ENCODE measurements around the gene STAT5B.
A peak's percentile ranks its signal among the peaks of the same experiment; 100 is the strongest.
"Not testable (repeated sequence)": the region's sequence is repeated elsewhere in the genome, so short reads cannot be mapped to it uniquely, and the experiment has no call there.

STAT5B gene

GRCh38 chr17:42276359-42276608 lies at the start of gene STAT5B:
TSS of gene STAT5B (minus strand) at chr17:42276391. CDS start at chr17:42232127, 44,264 bp downstream.
- no peak for DNase-seq

DNA sequence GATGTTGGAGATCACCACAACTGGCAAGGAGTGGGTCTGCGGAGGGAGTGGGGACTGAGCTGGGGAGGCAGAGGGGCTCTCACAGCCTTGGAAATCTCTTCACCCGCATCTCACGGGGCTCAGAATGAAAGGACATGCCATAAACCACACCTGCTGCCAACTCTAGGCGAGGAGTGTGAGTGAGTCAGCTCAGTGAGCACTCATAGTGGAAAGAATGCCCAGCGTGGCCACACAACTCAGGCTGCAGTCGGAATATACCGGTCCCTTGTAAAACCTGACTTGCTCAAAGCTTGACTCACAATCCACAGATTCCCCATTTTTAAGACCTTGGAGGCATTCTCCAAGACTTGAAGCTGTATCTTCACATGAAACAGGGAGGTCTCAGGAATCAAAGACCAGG lies 48.8 kb upstream of the STAT5B start:
- DNase-seq: no peak

DNA sequence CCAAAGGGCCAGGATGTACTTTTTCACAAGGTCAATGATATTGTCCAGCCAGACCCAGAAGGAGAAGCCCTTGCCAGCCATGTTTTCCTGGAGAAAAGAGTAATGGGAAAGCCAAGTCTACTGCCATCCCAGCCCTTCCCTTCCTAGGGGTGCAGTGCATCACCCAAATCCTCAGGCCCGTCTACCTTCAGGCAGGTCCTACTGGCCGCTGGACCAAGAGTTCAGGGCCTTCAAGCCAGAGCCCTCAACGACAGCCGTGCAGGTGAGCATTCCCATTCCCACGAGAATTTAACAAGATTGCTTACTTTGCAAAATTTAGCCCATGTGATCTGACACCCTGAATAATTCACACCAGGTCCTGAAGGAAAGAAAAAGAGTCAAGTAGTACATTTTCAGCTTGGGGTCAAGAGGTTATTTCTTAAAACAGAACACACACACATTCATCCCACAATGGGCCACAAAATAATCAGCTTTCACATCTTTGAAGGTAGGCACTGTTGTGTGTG lies 47.1 kb upstream of the STAT5B start:
- DNase-seq: no peak

DNA sequence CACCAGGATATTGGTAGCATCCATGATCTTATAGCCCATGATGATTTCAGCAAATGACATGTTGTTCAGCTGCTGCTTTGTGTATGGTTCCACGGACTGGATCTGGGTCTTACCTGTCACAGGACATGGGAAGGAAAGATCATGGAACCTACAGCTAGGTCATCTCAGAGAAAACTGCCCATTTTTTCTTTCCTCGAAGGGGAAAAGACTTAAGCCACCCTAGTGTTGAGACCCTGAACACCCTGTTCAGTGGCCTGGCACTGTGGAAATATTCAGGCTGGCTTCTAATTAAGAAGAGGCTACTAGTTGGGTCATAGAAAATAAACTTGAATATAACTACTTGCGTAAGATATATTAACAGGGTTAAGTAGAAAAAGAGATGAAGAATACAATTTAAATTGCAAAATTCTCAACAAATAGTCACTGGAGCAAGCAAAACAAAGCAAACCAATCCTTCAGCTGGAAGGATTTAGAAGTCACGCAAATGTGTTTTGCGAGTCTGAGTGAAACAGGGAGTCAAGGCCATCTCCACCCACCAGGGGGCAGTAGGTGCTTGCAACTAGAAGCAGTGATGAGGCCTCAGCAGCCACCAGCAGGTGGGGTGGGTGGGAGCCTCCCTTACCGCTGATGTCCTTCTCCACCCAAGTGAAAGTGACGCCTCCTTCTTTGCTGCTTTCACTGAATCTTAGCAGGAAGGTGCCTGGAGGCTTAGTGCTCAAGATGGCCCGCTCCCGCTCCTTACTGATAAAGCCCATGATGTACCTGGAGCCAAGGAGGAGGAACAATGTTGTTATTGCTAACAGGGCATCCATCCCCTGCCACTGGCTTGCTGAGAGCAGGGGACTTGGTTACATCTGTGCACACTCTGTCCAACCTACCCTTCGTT lies 46.4 kb upstream of the STAT5B start:
- DNase-seq: peak; percentile 28

DNA sequence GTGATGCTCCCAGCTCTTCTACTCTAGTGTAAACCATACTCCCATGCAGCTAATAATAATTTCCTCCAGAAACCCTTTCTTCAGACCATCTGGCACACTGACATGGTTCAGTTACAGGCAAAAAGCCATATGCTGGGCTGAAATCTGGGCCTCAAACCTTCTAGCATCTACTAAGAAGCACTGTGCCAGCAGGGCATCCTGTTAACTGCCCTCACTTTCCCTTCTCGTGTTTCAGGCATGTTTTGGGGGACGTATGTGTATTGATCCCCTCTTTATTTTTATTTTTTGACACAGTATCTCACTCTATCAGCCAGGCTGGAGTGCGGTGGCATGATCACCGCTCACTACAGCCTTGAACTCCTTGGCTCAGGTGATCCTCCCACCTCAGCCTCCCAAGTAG lies 45.4 kb upstream of the STAT5B start:
- DNase-seq: no peak

DNA sequence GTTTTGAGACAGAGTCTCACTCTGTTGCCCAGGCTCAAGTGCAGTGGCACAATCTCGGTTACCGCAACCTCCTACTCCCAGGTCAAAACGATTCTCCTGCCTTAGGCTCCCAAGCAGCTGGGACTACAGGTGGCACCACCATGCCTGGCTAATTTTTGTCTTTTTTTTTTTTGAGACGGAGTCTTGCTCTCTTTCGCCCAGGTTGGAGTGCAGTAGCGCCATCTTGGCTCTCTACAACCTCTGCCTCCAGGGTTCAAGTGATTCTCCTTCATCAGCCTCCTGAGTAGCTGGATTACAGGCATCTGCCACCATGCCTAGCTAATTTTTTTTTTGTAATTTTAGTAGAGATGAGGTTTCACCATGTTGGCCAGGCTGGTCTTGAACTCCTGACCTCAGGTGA lies 41.8 kb upstream of the STAT5B start:
- DNase-seq: not testable (repeated sequence)

DNA sequence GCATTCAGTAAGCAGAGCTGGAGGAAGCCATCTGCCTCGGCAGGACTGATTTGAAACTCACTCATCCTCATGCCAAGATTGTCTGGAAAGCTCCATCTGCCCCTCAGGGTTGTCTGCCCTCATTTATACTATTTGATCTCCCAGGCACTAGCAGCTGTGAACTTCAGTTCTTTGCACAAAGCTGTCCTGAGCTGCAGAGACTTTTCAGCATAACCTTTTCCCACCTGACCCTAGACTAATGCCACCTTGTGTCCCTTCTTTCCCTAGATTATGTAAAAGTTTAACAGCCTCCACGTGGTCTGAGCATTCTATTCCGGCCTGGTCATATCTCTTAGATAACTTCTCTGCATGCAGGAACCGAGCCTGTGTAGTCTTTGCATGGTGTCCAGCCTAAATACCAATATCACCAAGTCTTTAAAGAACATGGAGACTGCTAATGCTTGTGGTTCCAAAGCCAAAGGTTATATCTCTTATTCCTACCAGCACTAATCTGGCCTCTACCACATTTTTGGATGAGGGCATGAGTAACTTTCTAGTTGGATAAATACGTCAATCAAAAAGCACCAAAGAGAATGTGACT lies 41.2 kb upstream of the STAT5B start:
- no peak for DNase-seq

GRCh38 chr17:42316755-42317154 lies 40.6 kb upstream of the STAT5B start:
- no peak for DNase-seq

GRCh38 chr17:42315402-42316156 lies 39.4 kb upstream of the STAT5B start:
- no peak for DNase-seq

DNA sequence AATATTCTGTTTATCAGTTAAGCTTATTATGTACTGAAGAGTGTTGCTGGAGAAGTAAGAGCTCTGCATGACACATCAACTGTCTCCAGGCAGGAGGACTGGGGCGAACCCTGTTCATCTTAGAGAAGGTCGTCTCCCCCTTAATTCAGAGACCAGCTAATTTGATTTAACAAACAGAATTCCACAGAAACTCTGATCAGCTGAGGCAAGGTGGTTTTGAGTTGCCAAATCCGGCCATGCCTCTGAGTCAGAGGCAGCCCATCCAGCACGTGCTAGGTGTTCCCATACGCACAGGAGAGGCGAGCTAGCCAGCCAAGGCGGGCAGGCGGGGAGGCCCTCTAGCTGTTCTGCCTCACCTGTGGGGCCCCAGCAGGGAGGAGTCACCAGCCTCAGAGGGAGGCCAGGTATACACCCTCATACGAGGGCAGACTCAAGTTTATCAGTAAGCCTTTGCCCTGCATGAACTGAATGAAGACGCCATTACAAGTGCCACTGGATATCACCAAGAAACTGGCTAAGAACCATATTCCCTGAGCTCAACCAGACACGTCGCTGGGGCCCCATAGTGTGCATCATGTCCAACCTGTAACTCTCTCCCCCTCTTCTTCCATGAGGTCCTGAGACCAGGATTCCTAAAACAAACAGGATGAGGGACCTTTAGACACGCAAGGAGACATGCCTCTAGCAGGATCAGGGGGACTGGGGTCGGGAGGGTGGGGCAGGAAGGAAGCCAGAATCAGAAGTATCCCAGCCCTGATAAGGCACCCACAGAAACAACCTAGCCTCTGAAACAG lies 37.8 kb upstream of the STAT5B start:
- DNase-seq: no peak

GRCh38 chr17:42313389-42313772 lies 37.2 kb upstream of the STAT5B start:
- DNase-seq: no peak

DNA sequence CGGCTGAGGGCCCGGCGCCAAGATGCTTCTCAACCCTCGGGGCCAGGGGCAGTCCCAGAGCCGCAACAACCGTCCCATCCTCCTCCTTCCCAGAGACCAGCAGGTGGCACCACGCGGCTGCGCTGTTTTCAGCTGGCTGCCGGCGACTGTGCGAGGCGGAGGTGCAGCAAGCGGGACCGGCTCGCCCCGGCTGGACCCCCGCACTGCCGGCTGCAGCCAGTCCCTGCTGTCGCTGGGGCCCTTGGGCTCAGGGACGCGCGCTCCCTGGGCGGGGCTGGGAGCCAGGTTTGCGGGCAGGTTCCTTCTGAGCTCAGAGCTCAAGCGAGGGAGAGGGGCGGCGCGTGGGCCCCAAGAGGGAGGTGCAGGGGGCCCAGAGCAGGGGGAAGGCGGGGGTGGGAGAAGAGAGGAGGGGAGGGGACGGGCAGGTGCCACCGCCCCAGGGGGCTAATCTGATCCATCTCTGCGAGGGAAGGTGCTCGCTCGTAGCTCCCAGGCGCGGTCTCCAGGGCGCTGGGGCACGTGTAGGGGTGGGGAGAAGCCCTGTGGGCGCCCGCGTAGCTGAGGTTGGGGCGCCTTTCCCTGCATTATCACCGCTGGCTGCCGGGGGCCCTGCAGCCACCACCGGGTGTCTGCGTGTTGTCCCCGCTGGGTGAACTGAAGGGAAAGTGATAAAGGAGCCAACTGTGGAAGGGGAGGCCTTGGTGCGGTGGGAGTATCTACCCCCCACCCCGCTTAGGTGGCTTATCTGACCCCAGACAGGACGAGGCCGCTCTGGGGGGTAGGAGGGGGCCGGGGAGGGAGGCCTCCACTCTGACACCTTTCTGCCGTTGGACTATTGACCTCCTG lies 36.3 kb upstream of the STAT5B start:
- no peak for DNase-seq

DNA sequence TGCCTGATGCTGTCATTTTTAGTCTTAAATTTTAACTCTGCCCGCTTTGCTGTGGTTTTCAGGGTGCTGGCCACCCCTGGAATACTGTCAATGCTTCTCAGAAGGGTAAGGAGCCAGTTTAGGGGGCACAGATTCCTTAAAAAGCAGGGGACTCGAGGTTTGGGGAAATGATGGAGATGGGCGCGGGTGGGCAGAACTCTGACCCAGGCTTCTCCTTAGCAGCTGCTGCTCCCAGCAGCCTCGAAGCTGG lies 35.8 kb upstream of the STAT5B start:
- no peak for DNase-seq

DNA sequence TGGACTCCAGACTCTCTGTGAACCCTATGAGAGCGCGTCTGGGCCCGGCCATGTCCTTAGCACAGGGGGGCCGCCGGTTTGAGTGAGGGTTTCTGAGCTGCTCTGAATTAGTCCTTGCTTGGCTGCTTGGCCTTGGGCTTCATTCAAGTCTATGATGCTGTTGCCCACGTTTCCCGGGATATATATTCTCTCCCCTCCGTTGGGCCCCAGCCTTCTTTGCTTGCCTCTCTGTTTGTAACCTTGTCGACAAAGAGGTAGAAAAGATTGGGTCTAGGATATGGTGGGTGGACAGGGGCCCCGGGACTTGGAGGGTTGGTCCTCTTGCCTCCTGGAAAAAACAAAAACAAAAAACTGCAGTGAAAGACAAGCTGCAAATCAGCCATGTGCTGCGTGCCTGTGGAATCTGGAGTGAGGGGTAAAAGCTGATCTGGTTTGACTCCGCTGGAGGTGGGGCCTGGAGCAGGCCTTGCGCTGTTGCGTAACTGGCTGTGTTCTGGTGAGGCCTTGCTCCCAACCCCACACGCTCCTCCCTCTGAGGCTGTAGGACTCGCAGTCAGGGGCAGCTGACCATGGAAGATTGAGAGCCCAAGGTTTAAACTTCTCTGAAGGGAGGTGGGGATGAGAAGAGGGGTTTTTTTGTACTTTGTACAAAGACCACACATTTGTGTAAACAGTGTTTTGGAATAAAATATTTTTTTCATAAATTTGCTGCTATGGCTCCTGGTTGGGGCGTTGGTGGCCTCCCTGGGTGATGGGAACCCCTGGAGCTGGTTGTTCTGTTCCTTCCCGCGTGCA lies 35.2 kb upstream of the STAT5B start:
- no peak for DNase-seq

- DNase-seq: no peak
Observed at GRCh38 chr17:42310787-42311215, 34.6 kb upstream of the STAT5B start.

- DNase-seq: no peak
Observed at GRCh38 chr17:42309986-42310786, 34.0 kb upstream of the STAT5B start.

GRCh38 chr17:42309142-42309541 lies 33.0 kb upstream of the STAT5B start:
- no peak for DNase-seq

- DNase-seq: no peak
Observed at GRCh38 chr17:42308446-42308845, 32.3 kb upstream of the STAT5B start.

DNA sequence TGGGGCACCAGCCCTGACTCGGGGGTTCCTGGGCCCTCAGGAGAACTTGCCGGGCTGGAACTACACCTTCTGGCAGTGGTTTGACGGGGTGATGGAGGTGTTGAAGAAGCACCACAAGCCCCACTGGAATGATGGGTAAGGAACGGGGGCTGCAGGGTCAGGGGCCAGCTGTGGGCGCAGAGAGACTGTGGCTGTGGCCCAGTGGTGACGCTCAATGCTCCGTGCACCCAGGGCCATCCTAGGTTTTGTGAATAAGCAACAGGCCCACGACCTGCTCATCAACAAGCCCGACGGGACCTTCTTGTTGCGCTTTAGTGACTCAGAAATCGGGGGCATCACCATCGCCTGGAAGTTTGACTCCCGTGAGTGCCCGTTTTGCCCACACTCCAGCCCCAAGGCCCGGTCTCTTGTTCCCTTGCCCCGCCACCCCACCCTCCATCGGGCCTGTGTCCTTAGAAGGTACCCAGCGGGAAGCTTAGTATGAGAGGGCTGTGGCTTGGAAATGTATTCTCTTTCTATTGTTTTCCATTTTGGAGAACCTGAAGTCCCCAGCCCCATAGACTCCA lies 31.3 kb upstream of the STAT5B start:
- DNase-seq: no peak

- no peak for DNase-seq
Observed at GRCh38 chr17:42306385-42306667, 30.1 kb upstream of the STAT5B start.

All from NCI-H1417 treated with DMSO at 0.1 percent for 48 hours (cell line).